EH (cell line): ENCODE data around the gene ZNF710.
"Not testable (repeated sequence)": the region's sequence is repeated elsewhere in the genome, so short reads cannot be mapped to it uniquely, and the experiment has no call there.

ENCODE experiments used
- DNase-seq: peaks from one replicate; pipeline ENCODE4 v3.0.0-alpha.2; 2015; ENCODE audit warnings: low read depth

ZNF710 gene

GRCh38 chr15:90001062-90001682 is at the start of gene ZNF710:
ZNF710 (plus strand) TSS chr15:90001324; CDS start chr15:90067138, 65,814 bp downstream.
- peak; percentile 72 for DNase-seq

GRCh38 chr15:89954541-89954940 is 46.6 kb upstream of the ZNF710 start:
- no peak for DNase-seq

GRCh38 chr15:89955449-89955998 is 45.6 kb upstream of the ZNF710 start:
- not testable (repeated sequence) for DNase-seq

GRCh38 chr15:89958107-89958805 is 42.9 kb upstream of the ZNF710 start:
- DNase-seq = no peak

GRCh38 chr15:89963301-89964231 is 37.6 kb upstream of the ZNF710 start:
- no peak for DNase-seq

GRCh38 chr15:89964232-89964954 is 36.7 kb upstream of the ZNF710 start:
- no peak for DNase-seq

- no peak for DNase-seq
These were observed 33.2 kb upstream of the ZNF710 start for GRCh38 chr15:89967881-89968280.

- DNase-seq = peak; percentile 72
These were observed 29.5 kb upstream of the ZNF710 start for GRCh38 chr15:89971592-89971997.

GRCh38 chr15:89972085-89972484 is 29.0 kb upstream of the ZNF710 start:
- peak; percentile 6 for DNase-seq

- no peak for DNase-seq
These were observed 25.5 kb upstream of the ZNF710 start for GRCh38 chr15:89975482-89976245.

- no peak for DNase-seq
These were observed 24.9 kb upstream of the ZNF710 start for GRCh38 chr15:89976246-89976600.

- DNase-seq = not testable (repeated sequence)
These were observed 23.3 kb upstream of the ZNF710 start for GRCh38 chr15:89977836-89978235.

- DNase-seq = no peak
These were observed 22.2 kb upstream of the ZNF710 start for GRCh38 chr15:89978914-89979313.

- no peak for DNase-seq
These were observed 20.2 kb upstream of the ZNF710 start for GRCh38 chr15:89980896-89981295.

- DNase-seq = no peak
These were observed 18.6 kb upstream of the ZNF710 start for GRCh38 chr15:89982315-89983055.

- DNase-seq = no peak
These were observed 17.1 kb upstream of the ZNF710 start for GRCh38 chr15:89984001-89984400.

- no peak for DNase-seq
These were observed 16.6 kb upstream of the ZNF710 start for GRCh38 chr15:89984421-89985010.

- no peak for DNase-seq
These were observed 16.0 kb upstream of the ZNF710 start for GRCh38 chr15:89985111-89985510.

GRCh38 chr15:89991312-89991711 is 9.8 kb upstream of the ZNF710 start:
- no peak for DNase-seq

GRCh38 chr15:89993349-89993748 is 7.8 kb upstream of the ZNF710 start:
- no peak for DNase-seq
